CD4-positive, CD25-positive, alpha-beta regulatory T cell (primary cell): ENCODE data around the gene NOP53. TPM values are rescaled to one million over a fixed set of nuclear protein-coding genes. Genes with fewer than 3 reads are reported as not detected.
A peak's percentile ranks its signal among the peaks of the same experiment; 100 is the strongest.

ENCODE experiments used
- ATAC-seq, 2 donors: fragments of 150-1000 bp; cut with Tn5 transposase; one replicate each; pipeline ENCODE4 v1.10.0; 2021; ENCODE audit warnings: low read depth in 2 of 2, moderate number of reproducible peaks in 2 of 2, moderate library complexity in 1 of 2
- DNase-seq, 3 donors: peaks; one replicate each; pipeline versions ENCODE4 v3.0.0 to v3.0.0-alpha.2; 2012 to 2022; ENCODE audit warnings: mixed read lengths in 1 of 3
- H3K27ac ChIP-seq: one replicate; pipeline ENCODE4 v1.7.0; 2013; ENCODE audit warnings: mild to moderate bottlenecking, low read length; ENCODE audit not compliant: insufficient read depth, poor library complexity, severe bottlenecking
- H3K27me3 ChIP-seq: one replicate; pipeline ENCODE4 v1.7.0; 2013; ENCODE audit warnings: low read length; ENCODE audit not compliant: control insufficient read depth, insufficient read depth
- H3K36me3 ChIP-seq: one replicate; pipeline ENCODE4 v1.7.0; 2013; ENCODE audit warnings: mild to moderate bottlenecking, low read length, moderate library complexity; ENCODE audit not compliant: control insufficient read depth, insufficient read depth
- H3K4me1 ChIP-seq: 2 replicates; pipeline ENCODE4 v1.7.0; 2013; ENCODE audit warnings: mild to moderate bottlenecking, low read length; ENCODE audit not compliant: insufficient read depth, control insufficient read depth, poor library complexity, severe bottlenecking
- H3K4me3 ChIP-seq: one replicate; pipeline ENCODE4 v1.7.0; 2013; ENCODE audit warnings: low read depth, mild to moderate bottlenecking, low read length, moderate library complexity
- H3K9me3 ChIP-seq, 2 experiments: 1 replicate in 1 of 2; 2 replicates in 1 of 2; pipeline ENCODE4 v1.7.0; 2013; ENCODE audit warnings: low read length in 2 of 2, mild to moderate bottlenecking in 1 of 2, moderate library complexity in 1 of 2; ENCODE audit not compliant: control insufficient read depth in 2 of 2
- H3K27ac Mint-ChIP-seq, 3 donors: one replicate each; pipeline ENCODE4 v1.8.0; 2020 to 2022; ENCODE audit warnings: mild to moderate bottlenecking in 3 of 3, mixed read lengths in 3 of 3, moderate library complexity in 2 of 3
- H3K27me3 Mint-ChIP-seq: one replicate; pipeline ENCODE4 v1.8.0; 2022; ENCODE audit warnings: mild to moderate bottlenecking, mixed read lengths
- H3K36me3 Mint-ChIP-seq: one replicate; pipeline ENCODE4 v1.8.0; 2020; ENCODE audit warnings: mixed read lengths
- H3K4me1 Mint-ChIP-seq, 4 donors: one replicate each; pipeline ENCODE4 v1.8.0; 2020 to 2022; ENCODE audit warnings: mixed read lengths in 4 of 4, mild to moderate bottlenecking in 1 of 4
- H3K4me3 Mint-ChIP-seq, 4 donors: one replicate each; pipeline ENCODE4 v1.8.0; 2020 to 2022; ENCODE audit warnings: mild to moderate bottlenecking in 4 of 4, mixed read lengths in 4 of 4, moderate library complexity in 3 of 4
- H3K9me3 Mint-ChIP-seq, 7 donors: one replicate each; pipeline ENCODE4 v1.8.0; 2020 to 2022; ENCODE audit warnings: mixed read lengths in 7 of 7, mild to moderate bottlenecking in 3 of 7, moderate library complexity in 2 of 7
- polyA plus RNA-seq, 4 donors: library from polyadenylated mRNA; unstranded; fragments of 300-500 nt; fragmentation: Illumina TruSeq; gene quantifications; one replicate each; pipeline ENCODE4 v1.2.3, GENCODE V29; 2021
- total RNA-seq: library from RNA; stranded (reverse); gene quantifications from one replicate; pipeline ENCODE4 v1.2.3, GENCODE V29; 2022

NOP53 gene
- total and polyA plus RNA-seq, 5 donors from 2014 or later: 168 to 701 (median 240) TPM

DNA sequence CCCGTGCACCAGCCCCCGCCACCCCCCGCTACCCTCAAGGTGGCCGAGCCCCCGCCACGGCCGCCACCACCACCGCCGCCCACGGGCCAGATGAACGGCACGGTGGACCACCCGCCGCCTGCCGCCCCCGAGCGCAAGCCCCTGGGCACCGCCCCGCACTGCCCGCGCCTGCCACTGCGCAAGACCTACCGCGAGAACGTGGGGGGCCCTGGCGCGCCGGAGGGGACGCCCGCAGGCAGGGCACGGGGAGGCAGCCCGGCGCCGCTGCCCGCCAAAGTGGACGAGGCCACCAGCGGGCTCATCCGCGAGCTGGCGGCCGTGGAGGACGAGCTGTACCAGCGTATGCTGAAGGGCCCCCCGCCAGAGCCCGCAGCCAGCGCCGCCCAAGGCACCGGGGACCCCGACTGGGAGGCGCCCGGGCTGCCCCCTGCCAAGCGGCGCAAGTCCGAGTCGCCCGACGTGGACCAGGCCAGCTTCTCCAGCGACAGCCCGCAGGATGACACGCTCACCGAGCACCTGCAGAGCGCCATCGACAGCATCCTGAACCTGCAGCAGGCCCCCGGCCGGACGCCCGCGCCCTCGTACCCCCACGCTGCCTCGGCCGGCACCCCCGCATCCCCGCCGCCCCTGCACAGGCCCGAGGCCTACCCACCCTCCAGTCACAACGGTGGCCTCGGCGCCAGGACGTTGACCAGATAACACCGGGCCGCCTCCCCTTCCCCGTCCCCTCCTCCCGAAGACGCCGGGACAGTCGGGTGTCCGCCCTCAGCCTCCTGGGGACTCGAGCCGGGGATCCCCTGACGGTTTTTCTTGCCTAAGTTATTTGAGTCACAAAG lies 43.4 kb upstream of the NOP53 start:
- ATAC-seq: no peak
- Mint-ChIP-seq H3K4me1 (peaks cover 0 to 6% (median 0%) of the 10 kb centered on the region in 4 donors), H3K27me3 (no peaks in the 10 kb centered on the region), H3K4me3 (no peak overlapping the region), H3K9me3 (no peaks in the 10 kb centered on the region), H3K27ac (no peak overlapping the region), H3K36me3 (peaks cover 6% of the 10 kb centered on the region)
- Histone ChIP-seq H3K9me3 (no peaks in the 10 kb centered on the region), H3K4me1 (no peaks in the 10 kb centered on the region), H3K27ac (no peak overlapping the region), H3K27me3 (no peaks in the 10 kb centered on the region), H3K4me3 (no peak overlapping the region), H3K36me3 (peaks cover 31% of the 10 kb centered on the region)
- no peak for DNase-seq

DNA sequence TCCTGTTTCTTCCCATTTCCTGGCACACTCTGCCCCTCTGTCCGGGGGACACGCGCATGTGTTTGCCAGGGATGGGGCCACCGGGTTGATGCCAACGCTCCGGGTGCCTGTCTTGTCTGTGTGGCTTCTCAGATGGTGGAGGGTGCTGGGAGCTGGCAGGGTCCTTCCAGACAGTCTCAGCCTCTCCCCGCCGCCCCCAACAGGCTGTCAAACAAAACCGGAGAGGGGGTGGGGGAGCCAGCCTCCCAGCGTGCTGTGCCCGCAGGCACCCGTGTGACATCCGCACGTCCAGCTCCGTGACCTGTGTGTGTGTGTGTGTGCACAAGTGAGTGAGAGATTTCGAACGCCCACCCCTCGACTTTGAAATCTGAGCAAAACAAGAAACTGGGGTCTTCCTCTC lies 42.7 kb upstream of the NOP53 start:
- no peak overlapping the region for H3K4me3 Mint-ChIP-seq
- no peaks in the 10 kb centered on the region for H3K27me3 Mint-ChIP-seq
- ATAC-seq: no peak
- H3K36me3 Mint-ChIP-seq: peaks cover 6% of the 10 kb centered on the region
- no peaks in the 10 kb centered on the region for H3K4me1 ChIP-seq
- DNase-seq: no peak
- no peak overlapping the region for H3K27ac ChIP-seq
- H3K27ac Mint-ChIP-seq: peak overlapping the region in 1 of 3 donors; percentile 29
- no peaks in the 10 kb centered on the region for H3K9me3 Mint-ChIP-seq
- peaks cover 31% of the 10 kb centered on the region for H3K36me3 ChIP-seq
- no peak overlapping the region for H3K4me3 ChIP-seq
- no peaks in the 10 kb centered on the region for H3K9me3 ChIP-seq
- H3K27me3 ChIP-seq: no peaks in the 10 kb centered on the region
- H3K4me1 Mint-ChIP-seq: peaks cover 0 to 6% (median 4%) of the 10 kb centered on the region in 4 donors

DNA sequence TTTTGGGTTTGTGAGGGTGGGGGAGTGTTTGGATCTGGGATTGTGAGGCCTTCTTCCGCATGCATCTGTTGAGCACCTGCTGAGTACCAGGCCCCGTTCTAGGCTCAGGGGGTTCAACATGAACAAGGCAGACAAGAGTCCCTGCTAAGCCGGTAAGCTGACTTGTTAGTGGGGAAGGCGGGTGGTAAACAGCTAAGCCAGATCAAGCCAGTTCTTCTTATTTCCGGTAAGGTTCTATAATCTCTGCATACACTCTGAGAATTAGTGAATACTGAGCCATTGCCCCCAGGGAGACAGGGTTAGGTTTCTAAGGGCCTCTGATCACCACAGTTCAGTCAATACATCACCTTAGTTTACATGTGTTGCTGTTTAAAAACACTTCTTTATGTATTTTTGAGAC lies 42.0 kb upstream of the NOP53 start:
- H3K9me3 ChIP-seq: no peaks in the 10 kb centered on the region
- ATAC-seq (no peak), DNase-seq (no peak)
- H3K4me3 ChIP-seq: no peak overlapping the region
- no peaks in the 10 kb centered on the region for H3K27me3 ChIP-seq
- H3K27ac ChIP-seq: no peak overlapping the region
- no peaks in the 10 kb centered on the region for H3K4me1 ChIP-seq
- Mint-ChIP-seq H3K4me1 (peaks cover 0 to 6% (median 4%) of the 10 kb centered on the region in 4 donors), H3K9me3 (no peaks in the 10 kb centered on the region), H3K36me3 (peaks cover 6% of the 10 kb centered on the region), H3K4me3 (no peak overlapping the region), H3K27me3 (no peaks in the 10 kb centered on the region), H3K27ac (no peak overlapping the region)
- peaks cover 31% of the 10 kb centered on the region for H3K36me3 ChIP-seq

DNA sequence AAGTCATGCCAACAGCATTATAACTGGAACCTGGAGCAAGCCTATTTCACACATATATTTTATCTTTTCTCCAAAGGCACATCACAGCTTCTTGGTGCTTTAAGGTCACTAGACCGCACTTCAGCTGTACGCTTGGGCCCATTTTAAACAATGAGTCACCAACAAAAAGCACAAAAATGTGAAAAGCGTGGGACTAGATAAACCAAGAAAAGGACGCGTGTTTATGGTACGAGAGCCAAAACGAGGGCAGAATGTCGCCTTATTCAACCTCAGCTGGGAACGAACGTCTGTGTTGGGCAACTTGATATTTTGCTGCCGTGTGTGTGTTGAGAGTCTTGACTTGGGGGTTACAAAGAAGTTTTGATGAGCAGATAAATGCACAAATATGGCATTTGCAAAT lies 41.3 kb upstream of the NOP53 start:
- DNase-seq (no peak), ATAC-seq (no peak)
- Mint-ChIP-seq H3K27ac (peak overlapping the region in 1 of 3 donors; percentile 88), H3K9me3 (no peaks in the 10 kb centered on the region), H3K4me3 (peak overlapping the region in 1 of 4 donors; percentile 64), H3K36me3 (peaks cover 6% of the 10 kb centered on the region), H3K4me1 (peaks cover 0 to 6% (median 4%) of the 10 kb centered on the region in 4 donors), H3K27me3 (no peaks in the 10 kb centered on the region)
- H3K4me1 ChIP-seq: no peaks in the 10 kb centered on the region
- H3K27me3 ChIP-seq: no peaks in the 10 kb centered on the region
- no peaks in the 10 kb centered on the region for H3K9me3 ChIP-seq
- H3K27ac ChIP-seq: no peak overlapping the region
- no peak overlapping the region for H3K4me3 ChIP-seq
- peaks cover 24% of the 10 kb centered on the region for H3K36me3 ChIP-seq

DNA sequence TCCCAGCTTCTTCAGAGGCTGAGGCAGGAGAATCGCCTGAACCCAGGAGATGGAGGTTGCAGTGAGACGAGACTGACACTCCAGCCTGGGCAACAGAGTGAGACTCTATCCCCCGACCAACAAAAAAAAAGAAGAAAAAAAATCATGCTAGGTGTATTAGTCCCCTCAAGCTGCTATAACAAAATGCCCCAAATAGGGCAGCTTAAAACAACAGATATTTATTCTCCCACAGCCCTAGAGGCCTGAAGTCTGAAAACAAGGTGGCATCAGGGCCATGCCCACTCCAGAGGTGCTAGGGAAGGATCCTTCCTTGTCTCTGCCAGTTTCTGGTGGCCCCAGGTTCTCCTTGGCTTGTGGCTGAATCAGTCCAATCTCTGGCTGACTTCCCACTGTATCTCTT lies 40.7 kb upstream of the NOP53 start:
- DNase-seq (no peak), ATAC-seq (no peak)
- Histone ChIP-seq H3K27me3 (no peaks in the 10 kb centered on the region), H3K4me3 (no peak overlapping the region), H3K9me3 (no peaks in the 10 kb centered on the region), H3K4me1 (no peaks in the 10 kb centered on the region), H3K27ac (no peak overlapping the region), H3K36me3 (peaks cover 20% of the 10 kb centered on the region)
- H3K9me3 Mint-ChIP-seq: no peaks in the 10 kb centered on the region
- H3K4me3 Mint-ChIP-seq: no peak overlapping the region
- peaks cover 6% of the 10 kb centered on the region for H3K36me3 Mint-ChIP-seq
- peaks cover 0 to 6% (median 4%) of the 10 kb centered on the region in 4 donors for H3K4me1 Mint-ChIP-seq
- H3K27ac Mint-ChIP-seq: no peak overlapping the region
- H3K27me3 Mint-ChIP-seq: no peaks in the 10 kb centered on the region

DNA sequence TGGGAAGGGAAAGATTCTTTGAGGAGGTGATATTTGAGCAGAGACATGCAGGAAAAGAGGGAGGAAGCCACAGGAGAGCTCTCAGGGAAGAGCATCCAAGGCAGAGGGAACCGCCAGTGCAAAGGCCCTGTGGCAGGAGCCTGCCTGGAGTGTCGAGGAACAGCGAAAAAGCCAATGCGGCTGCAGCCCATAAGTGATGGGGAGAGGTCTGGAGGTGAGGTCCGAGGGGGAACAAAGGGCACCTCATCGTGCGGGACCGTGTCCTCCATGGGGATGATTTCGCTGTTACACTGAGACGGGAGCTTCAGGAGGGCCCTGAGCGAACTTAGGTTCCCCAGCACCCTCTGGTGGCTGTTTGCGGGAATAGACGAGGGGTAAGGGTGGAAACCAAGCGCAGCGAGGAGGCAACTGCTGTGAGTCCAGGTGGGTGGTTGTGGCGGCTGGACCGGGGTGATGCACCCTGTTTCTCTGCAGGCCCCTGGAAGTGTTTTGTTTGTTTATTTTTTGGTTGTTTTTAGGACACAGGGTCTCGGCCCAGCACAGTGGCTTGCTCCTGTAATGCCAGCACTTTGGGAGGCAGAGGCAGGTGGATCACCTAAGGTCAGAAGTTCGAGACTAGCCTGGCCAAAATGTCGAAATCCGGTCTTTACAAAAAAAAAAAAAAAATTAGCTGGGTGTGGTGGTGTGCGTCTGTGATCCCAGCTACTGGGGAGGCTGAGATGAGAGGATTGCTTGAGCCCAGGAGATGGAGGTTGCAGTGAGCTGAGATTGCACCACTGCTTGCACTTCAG lies 38.0 kb upstream of the NOP53 start:
- Mint-ChIP-seq H3K36me3 (peaks cover 6% of the 10 kb centered on the region), H3K27me3 (peaks cover 7% of the 10 kb centered on the region), H3K27ac (no peak overlapping the region), H3K4me3 (no peak overlapping the region), H3K9me3 (peaks cover 0 to 2% (median 0%) of the 10 kb centered on the region in 7 donors), H3K4me1 (peaks cover 0 to 6% (median 4%) of the 10 kb centered on the region in 4 donors)
- ATAC-seq (peak; percentile 72 to 78), DNase-seq (peak; percentile 47 to 82 (median 66))
- Histone ChIP-seq H3K4me3 (no peak overlapping the region), H3K36me3 (peaks cover 7% of the 10 kb centered on the region), H3K4me1 (no peaks in the 10 kb centered on the region), H3K9me3 (no peaks in the 10 kb centered on the region), H3K27ac (no peak overlapping the region), H3K27me3 (no peaks in the 10 kb centered on the region)

DNA sequence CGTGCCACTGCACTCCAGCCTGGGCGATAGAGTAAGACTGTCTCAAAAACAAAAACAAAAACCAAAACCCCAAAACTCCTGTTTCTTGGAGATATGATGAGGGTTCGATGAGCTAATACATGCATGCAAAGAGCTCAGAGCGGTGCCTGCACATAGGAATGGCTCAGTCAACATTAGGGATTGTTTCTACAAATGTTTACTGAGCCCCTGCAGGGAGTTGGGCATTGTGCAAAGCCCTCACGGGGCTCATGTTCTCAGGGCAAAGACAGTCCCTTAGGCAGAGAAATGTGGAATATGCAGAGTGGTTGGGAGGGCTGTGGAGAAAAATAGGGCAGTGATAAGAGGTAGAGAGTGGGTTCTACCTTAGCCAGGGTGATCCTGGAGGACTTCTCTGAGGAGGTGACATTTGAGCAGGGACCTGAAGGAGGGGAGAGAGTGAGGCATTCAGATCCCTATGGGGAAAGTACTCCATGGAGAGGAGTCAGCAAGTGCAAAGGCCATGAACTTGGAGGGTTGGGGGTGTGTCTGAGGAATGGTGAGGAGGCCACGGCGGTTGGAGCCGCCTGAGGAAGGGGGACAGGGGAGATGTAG lies 33.6 kb upstream of the NOP53 start:
- H3K36me3 Mint-ChIP-seq: no peaks in the 10 kb centered on the region
- no peak overlapping the region for H3K4me3 Mint-ChIP-seq
- H3K4me3 ChIP-seq: no peak overlapping the region
- ATAC-seq: no peak
- H3K9me3 Mint-ChIP-seq: peaks cover 0 to 15% (median 0%) of the 10 kb centered on the region in 7 donors
- H3K27ac Mint-ChIP-seq: no peak overlapping the region
- peaks cover 0 to 2% of the 10 kb centered on the region in 2 experiments for H3K9me3 ChIP-seq
- H3K27me3 ChIP-seq: peaks cover 8% of the 10 kb centered on the region
- H3K36me3 ChIP-seq: no peaks in the 10 kb centered on the region
- H3K27ac ChIP-seq: no peak overlapping the region
- peaks cover 0 to 14% (median 6%) of the 10 kb centered on the region in 4 donors for H3K4me1 Mint-ChIP-seq
- no peak for DNase-seq
- peaks cover 30% of the 10 kb centered on the region for H3K27me3 Mint-ChIP-seq
- H3K4me1 ChIP-seq: peaks cover 5% of the 10 kb centered on the region
